ENCODE measurements around the gene EYA2. TPM values are rescaled to one million over a fixed set of nuclear protein-coding genes. Genes with fewer than 3 reads are reported as not detected.

The EYA2 gene
- 0.44 and 1.5 TPM in 2 replicates for total RNA-seq

GRCh38 chr20:46894579-46894958 is at the start of gene EYA2:
EYA2 (plus strand) TSS chr20:46894843; CDS start chr20:46990011, 95,168 bp downstream.

Other genes starting within 250 kb of the EYA2 start
- gene SLC13A3, start 243.4 kb upstream of the EYA2 start, total RNA-seq, result 2.9 and 6.0 TPM in 2 replicates
- 13.2 and 18.9 TPM in 2 replicates for gene TP53RK, start 205.4 kb upstream of the EYA2 start, total RNA-seq
- gene SLC2A10, start 185.2 kb upstream of the EYA2 start, total RNA-seq, result 38.0 and 90.1 TPM in 2 replicates

All from smooth muscle cell of trachea (primary cell).